H1 (cell line): Measurements from ENCODE around the gene RRAD. TPM values are rescaled to one million over a fixed set of nuclear protein-coding genes. Genes with fewer than 3 reads are reported as not detected.

Experiments used
- CBX5 ChIP-seq: fragments of 300-800, 300-1000 bp; sonication (generic); IDR thresholded peaks from 2 replicates; pipeline ENCODE4 v1.7.1; 2016; ENCODE audit warnings: antibody characterized with exemption, low read length, low read depth
- CHD7 ChIP-seq: fragments of 300-600 bp; sonication (generic); IDR thresholded peaks from 2 replicates; pipeline ENCODE4 v1.7.1; 2012; ENCODE audit warnings: low read length, moderate library complexity, mild to moderate bottlenecking, inconsistent platforms; ENCODE audit not compliant: insufficient replicate concordance
- EZH2 ChIP-seq: fragments of 200-600 bp; sonication (generic); IDR thresholded peaks from 2 replicates; pipeline ENCODE4 v1.7.1; 2012; ENCODE audit warnings: low read depth, mild to moderate bottlenecking, moderate library complexity, low read length, inconsistent platforms; ENCODE audit not compliant: severe bottlenecking
- JUND ChIP-seq: IDR thresholded peaks from 2 replicates; pipeline ENCODE4 v1.6.1; 2011; ENCODE audit warnings: mild to moderate bottlenecking, improper control_type of control experiment, low read length
- RAD21 ChIP-seq, 2 experiments: IDR thresholded peaks in 1 of 2; conservative IDR thresholded peaks in 1 of 2; 2 replicates each; pipeline ENCODE4 v1.6.1; 2011; ENCODE audit warnings: low read depth in 2 of 2, low read length in 2 of 2, improper control_type of control experiment in 1 of 2, inconsistent platforms in 1 of 2, mild to moderate bottlenecking in 1 of 2, moderate library complexity in 1 of 2
- SAP30 ChIP-seq: fragments of 300-600 bp; sonication (generic); IDR thresholded peaks from 2 replicates; pipeline ENCODE4 v1.7.1; 2012; ENCODE audit warnings: low read length, moderate library complexity, mild to moderate bottlenecking, inconsistent platforms; ENCODE audit not compliant: insufficient read depth, insufficient replicate concordance
- SP4 ChIP-seq: IDR thresholded peaks from 2 replicates; pipeline ENCODE4 v1.6.1; 2012; ENCODE audit warnings: low read length, inconsistent platforms
- TBP ChIP-seq: IDR thresholded peaks from 2 replicates; pipeline ENCODE4 v1.6.1; 2011; ENCODE audit warnings: low read depth, low read length, improper control_type of control experiment
- TCF12 ChIP-seq: IDR thresholded peaks from 2 replicates; pipeline ENCODE4 v1.6.1; 2011; ENCODE audit warnings: low read depth, mild to moderate bottlenecking, low read length
- polyA plus RNA-seq, 7 experiments: library from polyadenylated mRNA; depleted of rRNA in 3 of 7; stranded (reverse) in 5 of 7; unstranded in 2 of 7; fragments of >200 nt in 5 of 7; fragments of 200-250 nt in 2 of 7; gene quantifications; 1 replicate in 5 of 7; 2 replicates in 1 of 7; 4 replicates in 1 of 7; pipeline versions ENCODE4 v1.2.1 to v1.2.3, GENCODE V29; 2011 to 2013; ENCODE audit warnings: missing spikeins in 2 of 7, mixed read lengths in 2 of 7
- total RNA-seq: library from RNA; stranded (reverse); fragmentation: NEBNext Ultra II Directional; extraction: Animal tissue kit (Norgen Biotek cat#: 25700); gene quantifications from 2 replicates; pipeline ENCODE4 v1.2.1, GENCODE V29; 2021

RRAD gene
- total and polyA plus RNA-seq, 2 of the 8 experiments (the other 6 are each of a cell fraction or from before 2014, with no cell fraction given) = 0.17 TPM; not detected in 1

DNA sequence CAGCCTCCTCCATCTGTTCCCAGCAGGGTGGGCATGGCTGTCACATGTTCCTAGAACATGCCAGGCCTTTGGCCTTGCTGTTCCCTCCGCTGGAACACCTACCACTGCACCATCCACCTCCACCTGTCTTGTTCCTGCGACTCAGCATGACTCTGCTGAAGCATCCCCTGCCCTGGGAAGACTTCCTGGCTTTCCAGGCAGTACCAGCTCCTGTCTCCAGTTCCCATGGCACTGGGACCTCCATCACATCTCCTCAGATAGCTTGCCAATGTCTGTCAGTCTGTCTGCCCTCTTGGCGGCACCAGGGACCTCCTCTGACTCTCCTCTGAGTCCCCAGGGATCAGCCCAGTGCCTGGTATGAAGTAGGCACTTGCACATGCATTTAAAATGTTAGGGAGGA, 29.3 kb downstream of the RRAD start (continued):
- no peak for TF ChIP-seq CHD7
- TF ChIP-seq RAD21 (IDR thresholded peaks at IDR 0.05 in 1 of 2, conservative IDR thresholded peaks at IDR 0.05 in 1 of 2; ENCODE audit: low read depth in 2 of 2, low read length in 2 of 2) = no peak
- TF ChIP-seq TBP = no peak
- TF ChIP-seq TCF12 = no peak
- TF ChIP-seq SP4 = no peak
- no peak for TF ChIP-seq SAP30
- TF ChIP-seq CBX5 = no peak
- no peak for TF ChIP-seq EZH2
- no peak for TF ChIP-seq JUND
